Lower lobe of right lung (tissue), 2 donors: ENCODE measurements around the gene GMPR2. TPM values are rescaled to one million over a fixed set of nuclear protein-coding genes. Genes with fewer than 3 reads are reported as not detected.
"Not testable (repeated sequence)": the region's sequence is repeated elsewhere in the genome, so short reads cannot be mapped to it uniquely, and the experiment has no call there.

Experiments used
- ATAC-seq, 2 donors: fragments of 200-7000 bp; cut with Tn5 transposase; one replicate each; pipeline ENCODE4 v1.9.1; 2020 to 2022; ENCODE audit warnings: mild to moderate bottlenecking in 2 of 2, moderate library complexity in 2 of 2
- DNase-seq: peaks from one replicate; pipeline ENCODE4 v3.0.0-alpha.2; 2020
- H3K27ac ChIP-seq: fragments of 200-600 bp; one replicate; pipeline ENCODE4 v1.8.0; 2022
- H3K27me3 ChIP-seq: fragments of 200-600 bp; one replicate; pipeline ENCODE4 v1.8.0; 2022; ENCODE audit warnings: low read depth
- H3K36me3 ChIP-seq: fragments of 200-600 bp; one replicate; pipeline ENCODE4 v1.8.0; 2022; ENCODE audit warnings: mild to moderate bottlenecking
- H3K4me1 ChIP-seq: fragments of 200-600 bp; one replicate; pipeline ENCODE4 v1.8.0; 2022
- H3K4me3 ChIP-seq: fragments of 200-600 bp; one replicate; pipeline ENCODE4 v1.8.0; 2022; ENCODE audit warnings: mild to moderate bottlenecking
- H3K9me3 ChIP-seq: fragments of 200-600 bp; one replicate; pipeline ENCODE4 v1.8.0; 2022
- intact Hi-C: fragments of 100-400 bp; cut with DNase I; formaldehyde crosslinking; loops from one replicate; pipeline ENCODE4 v1.11.0; 2022
- total RNA-seq: library from RNA; stranded (reverse); fragmentation: NEBNext Ultra II Directional; extraction: Animal tissue kit (Norgen Biotek cat#: 25700); gene quantifications from one replicate; pipeline ENCODE4 v1.2.1, GENCODE V29; 2021
- TF ChIP-seq, protein P1 (sequence below): fragments of 200-600 bp; IDR thresholded peaks from one replicate; pipeline ENCODE4 v1.8.0; 2022; ENCODE audit warnings: antibody characterized with exemption, mild to moderate bottlenecking
- donor health status: DM: no; HTN: yes; CAD: no; lungs with severe emphysema.

Gene GMPR2
- total RNA-seq, 1 donor from 2014 or later: 72.3 TPM

DNA sequence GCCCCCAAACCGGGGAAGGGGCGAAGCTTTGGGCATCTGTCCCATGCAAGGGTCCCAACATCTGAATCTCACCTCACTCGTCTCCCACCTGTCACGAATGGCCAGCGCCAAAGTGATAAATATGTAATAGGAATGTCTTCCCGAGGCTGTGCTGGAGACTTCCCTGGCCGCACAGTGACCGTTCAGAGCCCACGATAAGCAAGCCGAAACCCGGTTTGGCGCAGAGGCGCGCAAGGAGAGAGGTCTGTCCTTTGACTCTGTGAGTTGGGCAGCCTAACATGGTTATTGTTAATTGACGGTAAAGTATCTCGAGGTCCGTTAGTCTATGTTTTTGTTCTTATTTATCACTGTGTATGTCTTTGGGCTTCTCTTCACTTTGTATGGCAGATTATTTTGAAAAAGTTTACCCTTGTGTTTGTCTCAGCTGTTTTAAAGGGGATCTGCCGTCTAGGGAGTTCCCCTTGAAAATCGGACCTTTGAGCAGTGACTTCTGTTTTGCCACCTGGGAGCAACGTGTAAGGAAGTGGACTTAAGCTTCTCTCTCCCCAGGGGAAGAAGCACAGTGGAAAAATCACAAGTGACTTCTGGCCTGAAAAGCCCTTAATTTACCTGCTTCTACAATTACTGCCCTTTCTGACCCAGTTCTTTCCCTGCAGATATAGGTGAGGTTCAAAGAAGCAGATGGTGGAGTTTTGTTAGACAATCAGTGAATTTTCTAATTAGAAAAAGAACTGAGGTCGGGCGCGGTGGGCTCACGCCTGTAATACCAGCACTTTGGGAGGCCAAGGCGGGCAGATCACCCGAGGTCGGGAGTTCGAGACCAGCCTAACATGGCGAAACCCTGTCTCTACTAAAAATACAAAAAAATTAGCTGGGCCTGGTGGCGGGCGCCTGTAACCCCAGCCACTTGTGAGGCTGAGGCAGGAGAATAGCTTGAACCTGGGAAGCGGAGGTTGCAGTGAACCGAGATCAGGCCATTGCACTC, 36.4 kb upstream of the GMPR2 start:
- H3K9me3 ChIP-seq: no peaks in the 10 kb centered on the region
- TF ChIP-seq, protein P1, sequence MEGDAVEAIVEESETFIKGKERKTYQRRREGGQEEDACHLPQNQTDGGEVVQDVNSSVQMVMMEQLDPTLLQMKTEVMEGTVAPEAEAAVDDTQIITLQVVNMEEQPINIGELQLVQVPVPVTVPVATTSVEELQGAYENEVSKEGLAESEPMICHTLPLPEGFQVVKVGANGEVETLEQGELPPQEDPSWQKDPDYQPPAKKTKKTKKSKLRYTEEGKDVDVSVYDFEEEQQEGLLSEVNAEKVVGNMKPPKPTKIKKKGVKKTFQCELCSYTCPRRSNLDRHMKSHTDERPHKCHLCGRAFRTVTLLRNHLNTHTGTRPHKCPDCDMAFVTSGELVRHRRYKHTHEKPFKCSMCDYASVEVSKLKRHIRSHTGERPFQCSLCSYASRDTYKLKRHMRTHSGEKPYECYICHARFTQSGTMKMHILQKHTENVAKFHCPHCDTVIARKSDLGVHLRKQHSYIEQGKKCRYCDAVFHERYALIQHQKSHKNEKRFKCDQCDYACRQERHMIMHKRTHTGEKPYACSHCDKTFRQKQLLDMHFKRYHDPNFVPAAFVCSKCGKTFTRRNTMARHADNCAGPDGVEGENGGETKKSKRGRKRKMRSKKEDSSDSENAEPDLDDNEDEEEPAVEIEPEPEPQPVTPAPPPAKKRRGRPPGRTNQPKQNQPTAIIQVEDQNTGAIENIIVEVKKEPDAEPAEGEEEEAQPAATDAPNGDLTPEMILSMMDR: no peak
- intact Hi-C loops: no loop called here
- peak overlapping the region; percentile 98 for H3K27ac ChIP-seq
- peaks cover 28% of the 10 kb centered on the region for H3K4me1 ChIP-seq
- peak; percentile 29 to 38 for ATAC-seq
- H3K27me3 ChIP-seq: no peaks in the 10 kb centered on the region
- DNase-seq: no peak
- peaks cover 33% of the 10 kb centered on the region for H3K36me3 ChIP-seq
- H3K4me3 ChIP-seq: peak overlapping the region; percentile 81

DNA sequence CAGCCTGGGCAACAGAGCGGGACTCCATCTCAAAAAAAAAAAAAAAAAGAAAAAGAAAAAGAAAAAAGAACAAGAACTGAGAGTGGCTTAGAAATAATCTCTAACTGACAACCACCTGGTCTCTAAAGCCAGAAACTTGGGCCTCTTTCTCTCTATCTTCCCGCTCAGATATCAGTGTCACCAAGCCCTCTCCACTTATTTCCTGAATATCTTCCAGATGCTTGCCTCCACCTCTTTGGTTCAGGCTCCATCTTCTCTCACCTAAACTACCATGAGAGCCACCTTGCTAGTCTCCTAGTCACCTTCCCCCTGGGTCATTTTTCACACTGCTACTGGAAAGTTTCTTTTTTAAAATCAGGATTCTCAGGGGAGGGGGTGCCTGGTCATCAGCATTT, 35.7 kb upstream of the GMPR2 start:
- Histone ChIP-seq H3K4me3 (peak overlapping the region; percentile 81), H3K27ac (no peak overlapping the region), H3K27me3 (no peaks in the 10 kb centered on the region), H3K4me1 (peaks cover 28% of the 10 kb centered on the region), H3K36me3 (peaks cover 31% of the 10 kb centered on the region), H3K9me3 (no peaks in the 10 kb centered on the region)
- ATAC-seq (no peak), DNase-seq (no peak)
- TF ChIP-seq, protein P1: no peak
- intact Hi-C loops: no loop called here

DNA sequence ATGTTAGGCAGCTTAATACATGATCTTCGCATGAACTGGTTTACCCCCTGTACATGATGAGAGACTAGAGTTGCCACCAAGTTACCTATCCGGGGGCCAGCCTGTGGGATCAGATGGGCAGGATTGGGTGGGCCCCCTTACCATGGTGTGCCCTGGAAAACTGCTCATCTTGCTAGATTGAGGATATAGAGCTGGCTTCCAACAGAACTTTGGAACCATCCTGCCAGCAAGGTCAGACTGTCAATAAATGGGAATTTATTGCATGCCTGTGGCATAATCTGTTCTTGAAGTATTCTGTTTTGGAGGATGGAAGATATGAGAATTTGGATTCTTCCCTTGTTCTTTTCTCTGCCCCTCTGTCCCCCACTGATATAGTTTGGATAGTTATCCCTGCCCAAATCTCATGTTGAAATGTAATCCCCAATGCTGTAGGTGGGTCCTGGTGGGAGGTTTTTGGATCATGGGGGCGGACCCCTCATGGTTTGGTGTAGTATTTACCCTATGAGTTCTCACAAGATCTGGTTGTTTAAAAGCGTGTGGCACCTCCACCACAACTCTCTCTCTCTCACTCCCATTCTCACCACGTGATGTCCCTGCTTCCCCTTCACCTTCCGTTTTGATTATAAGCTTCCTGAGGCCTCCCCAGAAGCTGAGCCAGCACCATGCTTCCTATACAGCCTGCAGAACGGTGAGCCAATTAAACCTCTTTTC, 33.8 kb upstream of the GMPR2 start:
- Histone ChIP-seq H3K36me3 (peaks cover 19% of the 10 kb centered on the region), H3K4me3 (no peak overlapping the region), H3K9me3 (no peaks in the 10 kb centered on the region), H3K27me3 (no peaks in the 10 kb centered on the region), H3K4me1 (peaks cover 27% of the 10 kb centered on the region), H3K27ac (no peak overlapping the region)
- DNase-seq (no peak), ATAC-seq (no peak)
- TF ChIP-seq, protein P1: no peak
- intact Hi-C loops: no loop called here

DNA sequence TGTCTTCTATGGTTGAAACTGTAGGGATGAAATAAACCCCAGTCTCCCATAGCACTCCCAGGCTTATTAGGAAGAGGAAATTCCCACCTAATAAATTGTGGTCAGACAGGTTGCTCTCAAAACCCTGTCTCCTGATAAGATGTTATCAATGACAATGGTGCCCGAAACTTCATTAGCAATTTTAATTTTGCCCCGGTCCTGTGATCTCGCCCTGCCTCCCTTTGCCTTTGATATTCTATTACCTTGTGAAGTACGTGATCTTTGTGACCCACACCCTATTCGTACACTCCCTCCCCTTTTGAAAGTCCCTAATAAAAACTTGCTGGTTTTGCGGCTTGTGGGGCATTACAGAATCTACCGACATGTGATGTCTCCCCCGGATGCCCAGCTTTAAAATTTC, 30.2 kb upstream of the GMPR2 start:
- DNase-seq, H3K9me3 ChIP-seq, H3K27me3 ChIP-seq, intact Hi-C loops, H3K27ac ChIP-seq, H3K4me3 ChIP-seq, H3K4me1 ChIP-seq, ATAC-seq: not testable (repeated sequence)
- peaks cover 50% of the 10 kb centered on the region for H3K36me3 ChIP-seq

DNA sequence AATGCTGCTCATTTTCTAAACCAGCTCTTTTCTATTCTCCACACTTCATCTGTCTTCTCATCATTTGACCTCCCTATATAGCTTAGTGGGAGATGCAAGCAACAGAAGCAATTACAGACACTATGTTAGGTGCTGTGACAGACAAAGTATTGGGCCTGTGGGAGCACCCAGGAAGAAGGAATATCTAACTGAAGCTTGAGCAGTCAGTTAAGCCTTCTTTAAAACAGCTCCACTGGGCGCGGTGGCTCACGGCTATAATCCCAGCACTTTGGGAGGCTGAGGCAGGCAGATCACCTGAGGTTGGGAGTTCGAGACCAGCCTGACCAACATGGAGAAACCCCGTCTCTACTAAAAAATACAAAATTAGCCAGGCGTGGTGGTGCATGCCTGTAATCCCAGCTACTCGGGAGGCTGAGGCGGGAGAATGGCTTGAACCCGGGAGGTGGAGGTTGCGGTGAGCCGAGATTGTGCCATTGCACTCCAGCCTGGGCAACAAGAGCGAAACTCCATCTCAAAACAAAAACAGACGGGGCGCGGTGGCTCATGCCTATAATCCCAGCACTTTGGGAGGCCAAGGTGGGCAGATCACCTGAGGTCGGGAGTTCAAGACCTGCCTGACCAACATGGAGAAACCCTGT, 29.4 kb upstream of the GMPR2 start:
- H3K27me3 ChIP-seq, intact Hi-C loops, DNase-seq, H3K27ac ChIP-seq, H3K4me1 ChIP-seq, H3K4me3 ChIP-seq, ATAC-seq, H3K9me3 ChIP-seq: not testable (repeated sequence)
- peaks cover 58% of the 10 kb centered on the region for H3K36me3 ChIP-seq
